Stimulated activated CD4-positive, alpha-beta T cell treated with anti-CD3 and anti-CD28 coated beads, TNF-alpha, amount 100 ng/mL, for 4 hours (primary cell): ENCODE data around the gene PAH.

Experiments
- DNase-seq, 3 experiments: peaks; one replicate each; pipeline ENCODE4 v3.0.0-alpha.2; 2020; ENCODE audit warnings: low read depth in 3 of 3

Gene PAH

GRCh38 chr12:102950107-102950949 lies 33.3 kb upstream of the PAH start:
- no peak for DNase-seq

GRCh38 chr12:102948941-102949352 lies 31.9 kb upstream of the PAH start:
- peak in 2 of 3 experiments; percentile 11 to 43 for DNase-seq

GRCh38 chr12:102946042-102946441 lies 29.0 kb upstream of the PAH start:
- no peak for DNase-seq

- no peak for DNase-seq
These were observed 22.7 kb upstream of the PAH start for GRCh38 chr12:102939670-102940222.

- DNase-seq, result no peak
These were observed 22.0 kb upstream of the PAH start for GRCh38 chr12:102939059-102939458.

- no peak for DNase-seq
These were observed 16.1 kb upstream of the PAH start for GRCh38 chr12:102933168-102933567.

- DNase-seq, result no peak
These were observed 10.2 kb upstream of the PAH start for GRCh38 chr12:102927220-102927619.

- no peak for DNase-seq
These were observed 4.2 kb upstream of the PAH start for GRCh38 chr12:102921240-102921639.

GRCh38 chr12:102920271-102920670 lies 3.2 kb upstream of the PAH start:
- DNase-seq, result no peak

GRCh38 chr12:102918840-102919239 lies 1.8 kb upstream of the PAH start:
- no peak for DNase-seq

GRCh38 chr12:102916252-102917025 lies 605 bp downstream of the PAH start:
- DNase-seq, result no peak

GRCh38 chr12:102913453-102914226 lies 3.4 kb downstream of the PAH start:
- no peak for DNase-seq

- DNase-seq, result no peak
These were observed 4.8 kb downstream of the PAH start for GRCh38 chr12:102912258-102912657.

GRCh38 chr12:102911320-102911719 lies 5.7 kb downstream of the PAH start:
- no peak for DNase-seq

GRCh38 chr12:102910792-102911191 lies 6.3 kb downstream of the PAH start:
- no peak for DNase-seq

- no peak for DNase-seq
These were observed 6.9 kb downstream of the PAH start for GRCh38 chr12:102910137-102910536.

GRCh38 chr12:102907918-102908317 lies 9.1 kb downstream of the PAH start:
- no peak for DNase-seq

GRCh38 chr12:102905229-102905628 lies 11.8 kb downstream of the PAH start:
- no peak for DNase-seq

- no peak for DNase-seq
These were observed 13.6 kb downstream of the PAH start for GRCh38 chr12:102903337-102904007.

GRCh38 chr12:102902093-102902492 lies 15.0 kb downstream of the PAH start:
- no peak for DNase-seq

- DNase-seq, result no peak
These were observed 16.7 kb downstream of the PAH start for GRCh38 chr12:102900389-102900788.
